Measurements from ENCODE around the gene SPEM2. TPM values are rescaled to one million over a fixed set of nuclear protein-coding genes. Genes with fewer than 3 reads are reported as not detected.

Gene SPEM2
- polyA plus RNA-seq, 2 of the 4 experiments (the other 2 are of a cell fraction): not detected

DNA sequence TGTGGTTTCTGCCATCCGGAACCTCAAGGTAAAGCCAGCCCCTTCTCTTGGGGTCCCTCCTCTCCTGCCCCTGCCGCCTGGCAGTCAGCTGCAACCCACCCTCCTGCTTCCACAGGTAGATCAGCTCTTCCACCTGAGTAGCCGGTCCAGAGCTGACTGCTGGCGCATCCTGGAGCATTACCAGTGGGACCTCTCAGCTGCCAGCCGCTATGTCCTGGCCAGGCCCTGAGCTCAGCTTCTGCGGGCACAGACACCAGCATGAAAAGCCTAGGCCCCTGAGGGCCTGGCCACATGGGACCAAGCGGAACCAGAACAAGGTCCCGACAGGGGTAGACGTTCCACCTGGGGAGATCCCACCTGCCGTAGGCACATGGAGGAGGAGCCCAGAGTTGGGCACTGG is 36.6 kb upstream of the SPEM2 start:
- TF ChIP-seq EP300 (IDR thresholded peaks at IDR 0.05): no peak
- TF ChIP-seq RCOR1 (IDR thresholded peaks at IDR 0.05; ENCODE audit: low read depth, low read length): no peak
- no peak for TF ChIP-seq PHF8 (IDR thresholded peaks at IDR 0.05; ENCODE audit: borderline replicate concordance, low read depth)
- TF ChIP-seq POLR2AphosphoS2 (conservative IDR thresholded peaks at IDR 0.05; ENCODE audit: low read length): no peak
- no peak for TF ChIP-seq HOXA7 (CRISPR knock-in tag; IDR thresholded peaks at IDR 0.05)
- no peak for TF ChIP-seq NPAS2 (CRISPR knock-in tag; IDR thresholded peaks at IDR 0.05; ENCODE audit: borderline replicate concordance)
- TF ChIP-seq BHLHE40 (IDR thresholded peaks at IDR 0.05; ENCODE audit: low read depth, low read length): no peak
- TF ChIP-seq, protein P1, sequence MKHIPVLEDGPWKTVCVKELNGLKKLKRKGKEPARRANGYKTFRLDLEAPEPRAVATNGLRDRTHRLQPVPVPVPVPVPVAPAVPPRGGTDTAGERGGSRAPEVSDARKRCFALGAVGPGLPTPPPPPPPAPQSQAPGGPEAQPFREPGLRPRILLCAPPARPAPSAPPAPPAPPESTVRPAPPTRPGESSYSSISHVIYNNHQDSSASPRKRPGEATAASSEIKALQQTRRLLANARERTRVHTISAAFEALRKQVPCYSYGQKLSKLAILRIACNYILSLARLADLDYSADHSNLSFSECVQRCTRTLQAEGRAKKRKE (CRISPR knock-in tag; IDR thresholded peaks at IDR 0.05; ENCODE audit: low read depth): no peak
- TF ChIP-seq FOSL2 (IDR thresholded peaks at IDR 0.05): no peak
- no peak for TF ChIP-seq FOSL2 (CRISPR knock-in tag; IDR thresholded peaks at IDR 0.05)
- TF ChIP-seq, protein P2, sequence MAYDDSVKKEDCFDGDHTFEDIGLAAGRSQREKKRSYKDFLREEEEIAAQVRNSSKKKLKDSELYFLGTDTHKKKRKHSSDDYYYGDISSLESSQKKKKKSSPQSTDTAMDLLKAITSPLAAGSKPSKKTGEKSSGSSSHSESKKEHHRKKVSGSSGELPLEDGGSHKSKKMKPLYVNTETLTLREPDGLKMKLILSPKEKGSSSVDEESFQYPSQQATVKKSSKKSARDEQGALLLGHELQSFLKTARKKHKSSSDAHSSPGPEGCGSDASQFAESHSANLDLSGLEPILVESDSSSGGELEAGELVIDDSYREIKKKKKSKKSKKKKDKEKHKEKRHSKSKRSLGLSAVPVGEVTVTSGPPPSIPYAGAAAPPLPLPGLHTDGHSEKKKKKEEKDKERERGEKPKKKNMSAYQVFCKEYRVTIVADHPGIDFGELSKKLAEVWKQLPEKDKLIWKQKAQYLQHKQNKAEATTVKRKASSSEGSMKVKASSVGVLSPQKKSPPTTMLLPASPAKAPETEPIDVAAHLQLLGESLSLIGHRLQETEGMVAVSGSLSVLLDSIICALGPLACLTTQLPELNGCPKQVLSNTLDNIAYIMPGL (CRISPR knock-in tag; IDR thresholded peaks at IDR 0.05; ENCODE audit: borderline replicate concordance): no peak
- Histone ChIP-seq H3K9me3 (no peaks in the 10 kb centered on the region), H3K27ac (no peak overlapping the region), H3K4me3 (no peak overlapping the region), H3K4me1 (peaks cover 5% of the 10 kb centered on the region; the same call in 1 of the 3 replicates), H3K4me2 (no peak overlapping the region)
- POLR2A ChIA-PET: interaction anchor here (0.6 to 1.6 kb wide), 2 partner anchors 11 to 15 kb away, joined by 4 to 7 read pairs; partner anchors contain the start of gene TMEM256
- DNase-seq (ENCODE audit: low read depth in 1 of 2, low spot score in 1 of 2): no peak
- ATAC-seq: no peak
- no peak for FAIRE-seq
- 91% methylated on average over 9 of the region's 10 CpGs for WGBS (ENCODE audit: missing lambda C conversion rate)
- CTCF ChIA-PET: interaction anchor here (0.7 to 17.1 kb wide), 7 partner anchors 9 to 172 kb away, joined by 3 to 139 read pairs (median 6); partner anchors contain the start of genes KCTD11, SENP3, TMEM102 and TMEM95

- ATAC-seq (no peak), FAIRE-seq (no peak), DNase-seq (ENCODE audit: low read depth in 1 of 2, low spot score in 1 of 2) (no peak)
- TF ChIP-seq MAFK (IDR thresholded peaks at IDR 0.05; ENCODE audit: partially characterized antibody) (no peak), SMC3 (IDR thresholded peaks at IDR 0.05) (no peak), CTCF (IDR thresholded peaks at IDR 0.05) (no peak), RAD21 (conservative IDR thresholded peaks at IDR 0.05 in 1 of 2, IDR thresholded peaks at IDR 0.05 in 1 of 2) (no peak), FOSB (CRISPR knock-in tag; IDR thresholded peaks at IDR 0.05) (no peak), ZFP36 (IDR thresholded peaks at IDR 0.05; ENCODE audit: borderline replicate concordance, partially characterized antibody) (no peak), CHD2 (IDR thresholded peaks at IDR 0.05; ENCODE audit: low read length, partially characterized antibody) (no peak), EP300 (IDR thresholded peaks at IDR 0.05) (no peak), TFCP2L1 (CRISPR knock-in tag; IDR thresholded peaks at IDR 0.05) (no peak), HDAC2 (IDR thresholded peaks at IDR 0.05) (no peak), HEYL (CRISPR knock-in tag; IDR thresholded peaks at IDR 0.05) (no peak), EHF (CRISPR knock-in tag; IDR thresholded peaks at IDR 0.05) (no peak), HOXB5 (CRISPR knock-in tag; IDR thresholded peaks at IDR 0.05) (no peak), ZSCAN20 (CRISPR knock-in tag; IDR thresholded peaks at IDR 0.05) (no peak), PHF8 (IDR thresholded peaks at IDR 0.05; ENCODE audit: borderline replicate concordance, low read depth) (no peak), NR3C1 (IDR thresholded peaks at IDR 0.05) (no peak), ZC3H11A (IDR thresholded peaks at IDR 0.05) (no peak)
- TF ChIP-seq, protein P3, sequence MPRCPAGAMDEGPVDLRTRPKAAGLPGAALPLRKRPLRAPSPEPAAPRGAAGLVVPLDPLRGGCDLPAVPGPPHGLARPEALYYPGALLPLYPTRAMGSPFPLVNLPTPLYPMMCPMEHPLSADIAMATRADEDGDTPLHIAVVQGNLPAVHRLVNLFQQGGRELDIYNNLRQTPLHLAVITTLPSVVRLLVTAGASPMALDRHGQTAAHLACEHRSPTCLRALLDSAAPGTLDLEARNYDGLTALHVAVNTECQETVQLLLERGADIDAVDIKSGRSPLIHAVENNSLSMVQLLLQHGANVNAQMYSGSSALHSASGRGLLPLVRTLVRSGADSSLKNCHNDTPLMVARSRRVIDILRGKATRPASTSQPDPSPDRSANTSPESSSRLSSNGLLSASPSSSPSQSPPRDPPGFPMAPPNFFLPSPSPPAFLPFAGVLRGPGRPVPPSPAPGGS (IDR thresholded peaks at IDR 0.05): no peak
- TF ChIP-seq, protein P4, sequence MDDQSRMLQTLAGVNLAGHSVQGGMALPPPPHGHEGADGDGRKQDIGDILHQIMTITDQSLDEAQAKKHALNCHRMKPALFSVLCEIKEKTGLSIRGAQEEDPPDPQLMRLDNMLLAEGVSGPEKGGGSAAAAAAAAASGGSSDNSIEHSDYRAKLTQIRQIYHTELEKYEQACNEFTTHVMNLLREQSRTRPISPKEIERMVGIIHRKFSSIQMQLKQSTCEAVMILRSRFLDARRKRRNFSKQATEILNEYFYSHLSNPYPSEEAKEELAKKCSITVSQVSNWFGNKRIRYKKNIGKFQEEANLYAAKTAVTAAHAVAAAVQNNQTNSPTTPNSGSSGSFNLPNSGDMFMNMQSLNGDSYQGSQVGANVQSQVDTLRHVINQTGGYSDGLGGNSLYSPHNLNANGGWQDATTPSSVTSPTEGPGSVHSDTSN (IDR thresholded peaks at IDR 0.05): no peak
- no peak overlapping the region for H3K27ac ChIP-seq
- ChIA-PET CTCF (interaction anchor here (0.7 to 17.1 kb wide), 7 partner anchors 17 to 171 kb away, joined by 3 to 139 read pairs (median 4); partner anchors contain the start of genes KCTD11, SENP3, TMEM102 and TMEM95), POLR2A (no interaction called here)
- H3K4me1 ChIP-seq: peaks cover 8% of the 10 kb centered on the region; the same call in 1 of the 3 replicates
- no peak overlapping the region for H3K4me2 ChIP-seq
- H3K4me3 ChIP-seq: no peak overlapping the region
- no peaks in the 10 kb centered on the region for H3K9me3 ChIP-seq
- 84% methylated on average over 19 of the region's 19 CpGs for WGBS (ENCODE audit: missing lambda C conversion rate)
Measured at GRCh38 chr17:7389924-7390910, 35.2 kb upstream of the SPEM2 start.
